ENCODE measurements around the gene OPHN1. TPM values are rescaled to one million over a fixed set of nuclear protein-coding genes. Genes with fewer than 3 reads are reported as not detected.
"Not testable (repeated sequence)": the region's sequence is repeated elsewhere in the genome, so short reads cannot be mapped to it uniquely, and the experiment has no call there.

The OPHN1 gene
- total RNA-seq, 1 experiment from 2014 or later: 4.6 TPM

DNA sequence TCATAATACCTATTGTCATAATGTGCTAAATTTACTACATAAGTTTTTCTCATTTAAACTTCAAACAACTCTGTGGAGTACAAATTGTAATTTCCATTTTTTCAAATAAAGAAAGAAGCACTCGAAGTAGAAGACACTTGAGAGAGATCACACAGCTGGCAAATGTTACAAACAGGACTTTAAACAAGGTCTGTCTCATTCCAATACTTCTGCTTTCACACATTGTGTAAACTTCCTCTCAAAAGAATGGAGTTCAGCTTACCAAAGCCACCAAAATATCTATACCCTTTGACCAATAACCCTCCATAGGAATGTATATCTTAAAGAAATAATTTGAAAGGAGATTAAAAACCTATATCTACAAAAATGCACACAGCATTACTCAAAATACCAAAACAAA is 88.3 kb downstream of the OPHN1 start:
- POLR2A ChIA-PET: no interaction called here
- Mint-ChIP-seq H3K4me1 (ENCODE audit: low read depth, unreplicated experiment) (no peaks in the 10 kb centered on the region), H3K27me3 (ENCODE audit: insufficient read depth, unreplicated experiment) (no peaks in the 10 kb centered on the region), H3K36me3 (ENCODE audit: insufficient read depth, unreplicated experiment) (no peaks in the 10 kb centered on the region), H3K27ac (ENCODE audit: unreplicated experiment) (no peak overlapping the region), H3K4me3 (ENCODE audit: unreplicated experiment) (no peak overlapping the region), H3K9me3 (ENCODE audit: unreplicated experiment) (no peaks in the 10 kb centered on the region)
- CTCF ChIA-PET: no interaction called here
- DNase-seq: no peak
- H3K4me1 ChIP-seq: no peaks in the 10 kb centered on the region
- no peaks in the 10 kb centered on the region for H3K9me3 ChIP-seq
- no peaks in the 10 kb centered on the region for H3K36me3 ChIP-seq (ENCODE audit: control insufficient read depth, insufficient read depth, low read length)
- no peak overlapping the region for H3K4me3 ChIP-seq (ENCODE audit: low read depth, low read length)
- intact Hi-C loops (cut with micrococcal nuclease; ENCODE audit: unreplicated experiment): no loop called here
- no peak for TF ChIP-seq CTCF (IDR thresholded peaks at IDR 0.05; ENCODE audit: insufficient read depth in 1 of 2, low read depth in 1 of 2, low read length in 1 of 2, severe bottlenecking in 1 of 2, unreplicated experiment in 1 of 2)
- BruUV-seq (replicated peaks): no TSS peak
- no peaks in the 10 kb centered on the region for H3K27me3 ChIP-seq (replicated peaks; ENCODE audit: control insufficient read depth, insufficient read depth, low read length)

GRCh38 chrX:68343551-68343950 is 89.7 kb downstream of the OPHN1 start:
- Mint-ChIP-seq H3K27me3 (ENCODE audit: insufficient read depth, unreplicated experiment) (no peaks in the 10 kb centered on the region), H3K4me3 (ENCODE audit: unreplicated experiment) (no peak overlapping the region), H3K9me3 (ENCODE audit: unreplicated experiment) (no peaks in the 10 kb centered on the region), H3K36me3 (ENCODE audit: insufficient read depth, unreplicated experiment) (no peaks in the 10 kb centered on the region), H3K4me1 (ENCODE audit: low read depth, unreplicated experiment) (no peaks in the 10 kb centered on the region), H3K27ac (ENCODE audit: unreplicated experiment) (no peak overlapping the region)
- Histone ChIP-seq H3K9me3 (no peaks in the 10 kb centered on the region), H3K4me1 (no peaks in the 10 kb centered on the region), H3K27me3 (replicated peaks; ENCODE audit: control insufficient read depth, insufficient read depth, low read length) (no peaks in the 10 kb centered on the region), H3K4me3 (ENCODE audit: low read depth, low read length) (no peak overlapping the region), H3K36me3 (ENCODE audit: control insufficient read depth, insufficient read depth, low read length) (no peaks in the 10 kb centered on the region)
- no peak for DNase-seq
- no peak for TF ChIP-seq CTCF (IDR thresholded peaks at IDR 0.05; ENCODE audit: insufficient read depth in 1 of 2, low read depth in 1 of 2, low read length in 1 of 2, severe bottlenecking in 1 of 2, unreplicated experiment in 1 of 2)
- CTCF ChIA-PET: no interaction called here
- POLR2A ChIA-PET: no interaction called here
- intact Hi-C loops (cut with micrococcal nuclease; ENCODE audit: unreplicated experiment): no loop called here
- no TSS peak for BruUV-seq (replicated peaks)

GRCh38 chrX:68332201-68332731 is 101.0 kb downstream of the OPHN1 start:
- Histone ChIP-seq H3K4me3 (ENCODE audit: low read depth, low read length) (no peak overlapping the region), H3K9me3 (no peaks in the 10 kb centered on the region), H3K36me3 (ENCODE audit: control insufficient read depth, insufficient read depth, low read length) (no peaks in the 10 kb centered on the region), H3K27me3 (replicated peaks; ENCODE audit: control insufficient read depth, insufficient read depth, low read length) (no peaks in the 10 kb centered on the region), H3K4me1 (no peaks in the 10 kb centered on the region)
- TF ChIP-seq CTCF (IDR thresholded peaks at IDR 0.05; ENCODE audit: insufficient read depth in 1 of 2, low read depth in 1 of 2, low read length in 1 of 2, severe bottlenecking in 1 of 2, unreplicated experiment in 1 of 2): no peak
- Mint-ChIP-seq H3K4me3 (ENCODE audit: unreplicated experiment) (no peak overlapping the region), H3K27ac (ENCODE audit: unreplicated experiment) (no peak overlapping the region), H3K36me3 (ENCODE audit: insufficient read depth, unreplicated experiment) (no peaks in the 10 kb centered on the region), H3K4me1 (ENCODE audit: low read depth, unreplicated experiment) (no peaks in the 10 kb centered on the region), H3K9me3 (ENCODE audit: unreplicated experiment) (no peaks in the 10 kb centered on the region), H3K27me3 (ENCODE audit: insufficient read depth, unreplicated experiment) (no peaks in the 10 kb centered on the region)
- CTCF ChIA-PET: no interaction called here
- intact Hi-C loops (cut with micrococcal nuclease; ENCODE audit: unreplicated experiment): no loop called here
- BruUV-seq (replicated peaks): no TSS peak
- POLR2A ChIA-PET: no interaction called here
- no peak for DNase-seq

- CTCF ChIA-PET; H3K27me3 ChIP-seq (replicated peaks; ENCODE audit: control insufficient read depth, insufficient read depth, low read length); H3K4me1 Mint-ChIP-seq (ENCODE audit: low read depth, unreplicated experiment); POLR2A ChIA-PET; H3K4me1 ChIP-seq; H3K27ac Mint-ChIP-seq (ENCODE audit: unreplicated experiment); H3K27me3 Mint-ChIP-seq (ENCODE audit: insufficient read depth, unreplicated experiment); BruUV-seq (replicated peaks); H3K4me3 ChIP-seq (ENCODE audit: low read depth, low read length); DNase-seq; H3K36me3 Mint-ChIP-seq (ENCODE audit: insufficient read depth, unreplicated experiment); intact Hi-C loops (cut with micrococcal nuclease; ENCODE audit: unreplicated experiment); H3K9me3 Mint-ChIP-seq (ENCODE audit: unreplicated experiment); H3K36me3 ChIP-seq (ENCODE audit: control insufficient read depth, insufficient read depth, low read length); H3K9me3 ChIP-seq; H3K4me3 Mint-ChIP-seq (ENCODE audit: unreplicated experiment): not testable (repeated sequence)
These were observed 106.5 kb downstream of the OPHN1 start for GRCh38 chrX:68326841-68327240.
